Activated naive CD4-positive, alpha-beta T cell (primary cell): Measurements from ENCODE around the gene DCT.
"Not testable (repeated sequence)": the region's sequence is repeated elsewhere in the genome, so short reads cannot be mapped to it uniquely, and the experiment has no call there.

Experiments used
- DNase-seq, 4 experiments: peaks; one replicate each; lab custom pipeline; 2025; lab: John Stamatoyannopoulos, UW

The DCT gene

DNA sequence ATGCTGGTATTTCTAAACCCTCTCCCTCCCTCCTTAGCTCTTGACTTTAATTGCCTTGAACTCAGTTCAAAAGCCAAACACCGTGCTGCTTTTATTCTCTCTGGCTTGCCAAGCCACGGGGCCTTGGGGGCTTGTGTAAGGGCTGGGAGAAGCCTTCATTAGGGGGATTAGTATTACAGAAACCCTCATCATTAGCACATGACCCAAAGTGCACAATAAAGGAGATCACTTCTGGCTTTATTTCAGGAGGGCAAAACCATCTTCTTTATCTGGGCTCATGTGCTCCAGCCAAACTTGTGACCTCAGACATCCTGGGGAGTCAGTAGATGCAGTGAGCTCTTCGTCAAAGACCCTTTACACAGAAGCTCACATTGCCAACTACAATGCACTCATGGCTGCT, at the start of gene DCT:
Gene DCT (minus strand): TSS at position 67 of the 400 bp plus-strand sequence. CDS start 427 bp downstream, outside the sequence.
- no peak for DNase-seq

DNA sequence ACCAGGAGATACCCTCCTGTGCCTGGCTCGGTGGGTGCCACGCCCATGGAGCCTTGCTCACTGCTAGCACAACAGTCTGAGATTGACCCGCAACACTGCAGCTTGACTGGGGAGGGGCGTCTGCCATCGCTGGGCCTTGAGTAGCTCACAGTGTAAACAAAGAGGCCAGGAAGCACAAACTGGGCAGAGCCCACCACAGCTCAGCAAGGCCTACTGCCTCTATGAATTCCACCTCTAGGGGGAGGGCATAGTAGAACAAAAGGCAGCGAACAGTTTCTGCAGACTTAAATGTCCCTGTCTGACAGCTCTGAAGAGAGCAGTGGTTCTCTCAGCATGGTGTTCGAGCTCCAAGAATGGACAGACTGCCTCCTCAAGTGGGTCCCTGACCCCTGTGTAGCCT, 47.5 kb upstream of the DCT start:
- DNase-seq, result not testable (repeated sequence)

- DNase-seq, result no peak
These were observed 46.3 kb upstream of the DCT start for GRCh38 chr13:94525781-94526180.

DNA sequence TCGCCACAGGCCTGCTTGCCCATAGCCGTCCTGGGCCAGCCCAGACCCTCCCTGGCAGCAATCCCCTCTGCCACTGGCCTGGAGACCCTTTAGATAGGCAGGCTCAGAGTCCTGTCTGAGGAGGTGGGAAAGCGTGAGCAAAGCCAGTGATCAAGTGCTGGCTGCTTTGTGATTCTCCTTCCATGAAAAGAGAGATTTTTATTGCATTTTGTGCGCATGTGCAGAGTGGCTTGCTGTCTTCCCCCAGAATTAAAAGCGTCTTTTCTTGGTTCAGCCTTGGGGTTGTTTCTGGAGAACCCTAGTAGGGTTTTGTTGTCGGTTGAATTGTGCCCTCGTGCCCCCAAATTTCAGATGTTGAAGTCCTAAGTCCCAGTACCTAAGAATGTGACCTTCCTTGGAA, 44.9 kb upstream of the DCT start:
- no peak for DNase-seq

DNA sequence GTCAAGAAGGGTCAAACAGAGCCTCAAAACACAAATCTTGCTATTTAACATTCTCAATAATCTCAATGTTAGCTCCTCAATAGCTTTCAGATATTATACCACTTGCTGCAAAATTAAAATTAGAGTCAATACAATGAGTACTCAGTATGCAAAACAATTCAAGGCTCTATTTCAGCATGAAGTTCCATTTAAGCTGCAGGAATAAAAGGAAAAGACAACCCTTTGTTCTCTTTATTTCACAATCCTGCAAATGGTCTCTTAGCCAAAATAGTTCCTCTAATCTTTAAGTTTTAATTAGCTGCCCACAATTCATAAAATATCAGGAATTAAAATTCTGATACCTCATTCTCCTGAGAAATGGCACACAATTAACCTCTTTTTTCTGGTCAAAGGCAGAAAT, 40.5 kb upstream of the DCT start:
- DNase-seq, result no peak

- no peak for DNase-seq
These were observed 37.0 kb upstream of the DCT start for GRCh38 chr13:94516456-94516855.

DNA sequence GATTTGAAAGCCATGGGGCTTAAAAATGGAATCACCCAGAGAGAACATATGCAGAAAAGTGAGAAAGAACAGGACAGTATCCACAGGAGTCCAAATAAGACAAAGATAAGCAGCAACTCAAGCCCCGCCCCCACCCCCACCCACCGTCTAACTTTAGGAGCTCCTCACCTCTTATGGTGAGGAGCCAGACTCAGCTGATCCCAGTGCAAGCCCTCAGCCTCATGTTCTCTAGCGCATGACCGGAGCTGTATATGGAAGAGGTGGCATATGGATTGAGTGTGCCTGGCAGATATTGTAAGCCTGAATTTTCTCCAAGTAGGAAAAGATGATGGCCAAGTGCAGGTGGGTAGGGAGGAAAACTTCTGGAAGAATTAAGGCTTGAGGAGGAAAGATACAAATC, 36.4 kb upstream of the DCT start:
- no peak for DNase-seq

DNA sequence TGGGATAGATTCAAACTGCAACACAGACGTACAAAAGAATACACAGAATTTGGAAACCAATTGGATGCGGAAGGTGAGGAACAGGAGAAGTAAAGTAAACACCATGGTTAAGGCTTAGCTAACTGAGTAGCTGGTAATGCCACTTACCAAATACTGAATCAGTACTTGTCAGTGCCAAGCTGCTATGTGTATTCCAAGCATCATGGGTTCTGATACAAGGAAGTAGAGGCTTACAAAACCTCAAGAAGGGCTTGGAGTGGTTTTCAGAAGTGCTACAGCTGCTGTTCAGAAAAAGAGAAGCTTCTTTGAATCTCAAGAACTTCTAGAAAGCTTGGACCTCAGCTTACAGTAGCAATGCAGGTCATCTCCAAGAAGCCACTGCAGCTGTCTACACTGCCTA, 35.9 kb upstream of the DCT start:
- DNase-seq, result no peak

GRCh38 chr13:94513026-94513425, 33.5 kb upstream of the DCT start:
- DNase-seq, result no peak

- no peak for DNase-seq
These were observed 26.2 kb upstream of the DCT start for GRCh38 chr13:94505730-94506129.

DNA sequence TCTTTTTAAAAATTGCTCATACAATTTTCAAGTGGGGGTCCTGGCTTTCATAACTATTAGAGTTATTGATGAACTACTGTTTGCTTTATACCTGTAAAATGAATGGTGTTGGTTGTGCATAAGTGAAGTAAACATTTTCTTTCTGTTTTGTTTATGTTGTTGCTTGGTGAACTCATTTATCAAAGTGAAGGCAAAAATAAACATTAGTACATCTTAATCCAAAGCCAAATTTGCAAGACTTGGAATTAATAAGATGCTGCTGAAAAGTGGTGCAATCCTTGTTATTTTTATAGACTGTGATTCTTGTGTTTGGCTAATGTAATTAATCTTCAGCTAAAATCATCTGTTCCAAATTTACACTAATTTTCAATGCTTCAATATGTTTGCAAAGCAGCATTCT, 24.4 kb upstream of the DCT start:
- no peak for DNase-seq

GRCh38 chr13:94498831-94499230, 19.3 kb upstream of the DCT start:
- DNase-seq, result not testable (repeated sequence)

DNA sequence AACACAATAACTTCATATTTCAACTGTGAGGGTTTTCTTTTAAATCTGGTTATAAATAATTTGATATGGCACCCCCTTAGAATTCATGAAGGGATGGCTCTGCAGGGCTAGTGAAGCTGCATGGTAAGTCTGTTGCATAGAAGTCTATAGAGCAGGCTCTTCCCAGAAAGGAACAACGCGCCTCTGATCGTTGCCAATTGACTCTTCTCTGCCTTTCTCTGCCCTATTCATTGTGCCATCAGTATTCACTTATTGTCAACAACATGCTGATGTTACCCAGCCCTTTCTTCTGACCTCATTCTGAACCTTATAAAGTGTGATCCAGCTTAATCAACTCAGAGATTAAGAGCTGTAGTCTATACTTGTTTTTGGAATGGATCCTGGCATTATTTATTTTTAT, 16.3 kb upstream of the DCT start:
- DNase-seq, result no peak

GRCh38 chr13:94494026-94494425, 14.5 kb upstream of the DCT start:
- no peak for DNase-seq

DNA sequence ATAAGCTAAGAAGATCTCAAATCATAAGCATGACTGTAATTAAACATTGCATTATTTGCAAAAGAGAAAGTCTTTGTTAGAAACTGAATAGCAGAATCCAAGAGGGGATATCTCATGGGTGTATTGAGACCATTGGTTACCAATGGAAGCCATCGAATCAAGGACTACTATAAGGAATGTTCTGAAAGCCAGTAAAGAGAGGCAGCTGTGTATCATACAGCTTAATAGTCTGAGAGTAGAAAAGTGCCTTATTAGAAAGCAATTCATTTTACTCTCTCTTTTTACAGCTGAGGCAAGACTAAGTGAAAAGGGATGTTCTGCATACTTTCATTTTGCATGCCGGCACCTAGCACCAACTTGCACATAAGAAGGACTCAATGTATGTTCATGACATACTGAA, 7.6 kb upstream of the DCT start:
- no peak for DNase-seq

- no peak for DNase-seq
These were observed 4.5 kb upstream of the DCT start for GRCh38 chr13:94483970-94484369.

DNA sequence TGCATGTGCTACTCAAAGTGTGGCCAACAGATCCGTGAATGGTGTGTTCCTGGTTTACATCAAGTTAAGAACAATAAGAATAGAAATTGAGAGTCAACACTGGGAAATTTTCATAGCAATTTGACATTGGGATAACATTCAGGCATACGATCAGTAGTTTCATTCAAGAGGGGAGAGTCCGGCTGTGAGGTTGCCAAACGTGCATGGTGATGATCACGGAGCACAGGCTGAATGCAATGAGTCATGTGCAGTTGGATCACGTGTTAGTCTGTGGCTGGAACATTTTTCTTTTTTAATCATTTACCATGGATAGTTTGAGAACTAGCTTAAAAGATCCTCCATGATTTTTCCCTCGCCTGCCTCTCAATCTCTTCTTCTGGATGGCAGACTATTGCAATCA, 2.5 kb upstream of the DCT start:
- DNase-seq, result no peak

DNA sequence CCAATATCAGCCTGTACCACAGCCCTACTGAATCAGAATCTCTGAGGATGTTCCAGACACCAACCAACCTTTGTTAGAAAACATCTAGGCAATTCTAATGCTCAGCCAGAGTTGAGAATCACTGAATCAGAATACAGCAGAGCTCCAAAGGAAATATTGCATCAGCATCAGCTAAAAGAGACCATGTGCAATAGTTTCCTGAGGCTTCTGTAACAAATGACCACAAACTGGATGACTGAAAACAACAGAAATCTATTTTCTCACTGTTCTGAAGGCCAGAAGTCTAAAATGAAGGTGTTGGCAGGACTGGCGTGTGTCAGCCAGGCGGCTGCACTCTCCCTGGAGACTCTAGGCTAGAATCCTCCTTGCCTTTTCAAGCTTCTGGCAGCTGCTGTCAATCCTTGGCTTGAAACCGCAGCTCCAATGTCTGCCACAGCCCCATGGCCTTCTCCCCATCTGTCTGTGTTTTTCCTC, 1.2 kb upstream of the DCT start:
- no peak for DNase-seq

GRCh38 chr13:94478913-94479312, 569 bp downstream of the DCT start:
- DNase-seq, result no peak

- no peak for DNase-seq
These were observed 9.4 kb downstream of the DCT start for GRCh38 chr13:94470126-94470525.

DNA sequence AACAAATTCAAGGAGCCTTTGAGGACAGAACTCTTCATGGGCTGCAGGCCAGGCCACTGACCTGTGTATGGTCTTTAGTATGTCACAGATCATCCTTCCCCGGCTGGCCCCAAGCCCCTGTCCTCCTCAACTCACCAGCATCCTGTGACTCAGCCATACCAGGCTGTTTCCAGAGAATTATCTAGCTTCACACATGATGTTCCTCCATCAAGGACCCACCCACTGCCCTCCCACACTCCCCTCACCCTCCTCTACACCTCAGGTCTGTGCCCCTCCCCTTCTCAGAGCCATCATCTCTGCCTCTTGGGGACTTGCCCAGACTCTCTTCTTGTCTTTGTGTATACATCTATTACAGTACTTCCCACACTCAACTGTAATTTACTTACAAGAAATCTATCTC, 14.7 kb downstream of the DCT start:
- DNase-seq, result no peak

GRCh38 chr13:94462670-94463069, 16.8 kb downstream of the DCT start:
- DNase-seq, result no peak

- DNase-seq, result no peak
These were observed 20.4 kb downstream of the DCT start for GRCh38 chr13:94459116-94459515.

GRCh38 chr13:94455414-94455813, 24.1 kb downstream of the DCT start:
- DNase-seq, result no peak

GRCh38 chr13:94454906-94455305, 24.6 kb downstream of the DCT start:
- DNase-seq, result no peak
